HG02885 (cell line): Measurements from ENCODE around the gene ORAI1.

Experiments
- ATAC-seq: cut with Tn5 transposase; IDR thresholded peaks from one replicate; pipeline ENCODE4 v1.9.1; 2021; ENCODE audit warnings: mild to moderate bottlenecking; ENCODE audit not compliant: unreplicated experiment, poor library complexity

Gene ORAI1

DNA sequence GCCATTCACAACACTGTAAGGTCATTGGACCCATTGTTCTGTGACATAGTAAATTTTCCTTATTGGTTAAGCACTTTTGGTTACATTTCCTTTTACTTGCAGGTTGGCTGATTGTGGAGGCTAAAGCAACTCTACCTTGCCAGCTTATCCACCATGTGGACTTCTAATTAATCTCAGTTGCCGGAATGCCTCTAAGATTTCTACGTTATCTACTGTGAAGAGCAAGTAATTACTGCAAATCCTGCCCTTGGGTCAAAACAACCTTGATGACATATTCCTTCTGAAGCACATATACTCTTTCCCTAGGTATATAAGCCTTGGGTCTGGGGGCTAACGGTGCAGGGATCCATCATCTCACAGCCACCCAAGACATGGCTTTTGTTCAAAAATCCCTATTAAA, 62.6 kb downstream of the ORAI1 start:
- no peak for ATAC-seq

DNA sequence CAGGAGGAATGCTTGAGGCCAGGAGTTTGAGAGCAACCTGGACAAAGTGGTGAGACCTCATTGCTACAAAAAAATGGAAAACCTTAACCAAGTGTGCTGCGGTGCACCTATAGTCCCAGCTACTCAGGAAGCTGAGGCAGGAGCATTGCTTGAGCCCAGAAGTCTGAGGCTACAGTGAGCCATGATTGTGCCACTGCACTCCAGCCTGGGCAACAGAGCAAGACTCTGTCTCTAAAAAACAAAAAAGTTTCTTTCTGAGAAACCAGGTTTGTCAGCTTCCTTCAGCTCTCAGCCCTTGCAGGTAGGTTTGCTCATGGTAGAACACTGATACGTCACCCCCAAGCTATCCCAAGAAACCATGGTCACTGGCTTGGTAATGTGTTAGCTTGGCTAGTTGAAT, 63.1 kb downstream of the ORAI1 start:
- ATAC-seq, result no peak
